ENCODE measurements around the gene BOK.
A peak's percentile ranks its signal among the peaks of the same experiment; 100 is the strongest.

BOK gene

GRCh38 chr2:241609859-241610793 lies 51.6 kb downstream of the BOK start:
- Histone ChIP-seq H3K36me3 (ENCODE audit: control insufficient read depth in 5 of 5, insufficient read depth in 5 of 5, low read length in 5 of 5) (peaks cover 0 to 20% (median 12%) of the 10 kb centered on the region in 5 donors), H3K9ac (ENCODE audit: low read length in 5 of 5) (peak overlapping the region in 4 of 5 donors; percentile 59 to 87 (median 69)), H3K27ac (ENCODE audit: low read depth, low read length) (peak overlapping the region; percentile 83), H3K4me3 (ENCODE audit: low read depth in 1 of 5, low read length in 5 of 5) (peak overlapping the region in 4 of 5 donors; percentile 59 to 74 (median 64)), H3K27me3 (ENCODE audit: control insufficient read depth in 5 of 5, insufficient read depth in 4 of 5, low read length in 5 of 5) (no peaks in the 10 kb centered on the region), H3K4me1 (ENCODE audit: control insufficient read depth in 5 of 5, insufficient read depth in 5 of 5, low read length in 5 of 5) (peaks cover 0 to 31% (median 20%) of the 10 kb centered on the region in 5 donors), H3K9me3 (ENCODE audit: control insufficient read depth in 5 of 5, low read length in 5 of 5) (no peaks in the 10 kb centered on the region)

- Histone ChIP-seq H3K4me3 (ENCODE audit: low read depth in 1 of 5, low read length in 5 of 5) (no peak overlapping the region), H3K4me1 (ENCODE audit: control insufficient read depth in 5 of 5, insufficient read depth in 5 of 5, low read length in 5 of 5) (peaks cover 0 to 31% (median 20%) of the 10 kb centered on the region in 5 donors), H3K9me3 (ENCODE audit: control insufficient read depth in 5 of 5, low read length in 5 of 5) (no peaks in the 10 kb centered on the region), H3K36me3 (ENCODE audit: control insufficient read depth in 5 of 5, insufficient read depth in 5 of 5, low read length in 5 of 5) (peaks cover 0 to 11% (median 5%) of the 10 kb centered on the region in 5 donors), H3K9ac (ENCODE audit: low read length in 5 of 5) (no peak overlapping the region), H3K27ac (ENCODE audit: low read depth, low read length) (peak overlapping the region; percentile 83), H3K27me3 (ENCODE audit: control insufficient read depth in 5 of 5, insufficient read depth in 4 of 5, low read length in 5 of 5) (no peaks in the 10 kb centered on the region)
Measured at GRCh38 chr2:241611062-241611461, 52.5 kb downstream of the BOK start.

GRCh38 chr2:241612156-241613016 lies 53.8 kb downstream of the BOK start:
- Histone ChIP-seq H3K9ac (ENCODE audit: low read length in 5 of 5) (peak overlapping the region in 1 of 5 donors; percentile 0), H3K27ac (ENCODE audit: low read depth, low read length) (no peak overlapping the region)

GRCh38 chr2:241613017-241613780 lies 54.7 kb downstream of the BOK start:
- no peaks in the 10 kb centered on the region for H3K27me3 ChIP-seq (ENCODE audit: control insufficient read depth in 5 of 5, insufficient read depth in 4 of 5, low read length in 5 of 5)
- H3K4me1 ChIP-seq (ENCODE audit: control insufficient read depth in 5 of 5, insufficient read depth in 5 of 5, low read length in 5 of 5), result peaks cover 0 to 41% (median 31%) of the 10 kb centered on the region in 5 donors
- H3K9ac ChIP-seq (ENCODE audit: low read length in 5 of 5), result peak overlapping the region in 2 of 5 donors; percentile 0 to 47
- peak overlapping the region; percentile 39 for H3K27ac ChIP-seq (ENCODE audit: low read depth, low read length)
- H3K36me3 ChIP-seq (ENCODE audit: control insufficient read depth in 5 of 5, insufficient read depth in 5 of 5, low read length in 5 of 5), result peaks cover 0 to 3% (median 0%) of the 10 kb centered on the region in 5 donors
- no peaks in the 10 kb centered on the region for H3K9me3 ChIP-seq (ENCODE audit: control insufficient read depth in 5 of 5, low read length in 5 of 5)
- no peak overlapping the region for H3K4me3 ChIP-seq (ENCODE audit: low read depth in 1 of 5, low read length in 5 of 5)

More at GRCh38 chr2:241612156-241613016, 53.8 kb downstream of the BOK start:
- peaks cover 0 to 36% (median 23%) of the 10 kb centered on the region in 5 donors for H3K4me1 ChIP-seq (ENCODE audit: control insufficient read depth in 5 of 5, insufficient read depth in 5 of 5, low read length in 5 of 5)
- H3K27me3 ChIP-seq (ENCODE audit: control insufficient read depth in 5 of 5, insufficient read depth in 4 of 5, low read length in 5 of 5), result no peaks in the 10 kb centered on the region
- H3K4me3 ChIP-seq (ENCODE audit: low read depth in 1 of 5, low read length in 5 of 5), result no peak overlapping the region
- H3K36me3 ChIP-seq (ENCODE audit: control insufficient read depth in 5 of 5, insufficient read depth in 5 of 5, low read length in 5 of 5), result peaks cover 0 to 3% (median 0%) of the 10 kb centered on the region in 5 donors
- H3K9me3 ChIP-seq (ENCODE audit: control insufficient read depth in 5 of 5, low read length in 5 of 5), result no peaks in the 10 kb centered on the region

GRCh38 chr2:241615041-241615440 lies 56.5 kb downstream of the BOK start:
- Histone ChIP-seq H3K9me3 (ENCODE audit: control insufficient read depth in 5 of 5, low read length in 5 of 5) (no peaks in the 10 kb centered on the region), H3K27me3 (ENCODE audit: control insufficient read depth in 5 of 5, insufficient read depth in 4 of 5, low read length in 5 of 5) (no peaks in the 10 kb centered on the region), H3K27ac (ENCODE audit: low read depth, low read length) (no peak overlapping the region), H3K36me3 (ENCODE audit: control insufficient read depth in 5 of 5, insufficient read depth in 5 of 5, low read length in 5 of 5) (peaks cover 0 to 9% (median 6%) of the 10 kb centered on the region in 5 donors), H3K4me3 (ENCODE audit: low read depth in 1 of 5, low read length in 5 of 5) (no peak overlapping the region), H3K4me1 (ENCODE audit: control insufficient read depth in 5 of 5, insufficient read depth in 5 of 5, low read length in 5 of 5) (peaks cover 0 to 38% (median 20%) of the 10 kb centered on the region in 5 donors), H3K9ac (ENCODE audit: low read length in 5 of 5) (no peak overlapping the region)

- H3K36me3 ChIP-seq (ENCODE audit: control insufficient read depth in 5 of 5, insufficient read depth in 5 of 5, low read length in 5 of 5), result peaks cover 0 to 9% (median 6%) of the 10 kb centered on the region in 5 donors
- no peak overlapping the region for H3K4me3 ChIP-seq (ENCODE audit: low read depth in 1 of 5, low read length in 5 of 5)
- H3K27me3 ChIP-seq (ENCODE audit: control insufficient read depth in 5 of 5, insufficient read depth in 4 of 5, low read length in 5 of 5), result no peaks in the 10 kb centered on the region
- no peak overlapping the region for H3K27ac ChIP-seq (ENCODE audit: low read depth, low read length)
- no peak overlapping the region for H3K9ac ChIP-seq (ENCODE audit: low read length in 5 of 5)
- H3K4me1 ChIP-seq (ENCODE audit: control insufficient read depth in 5 of 5, insufficient read depth in 5 of 5, low read length in 5 of 5), result peaks cover 0 to 33% (median 17%) of the 10 kb centered on the region in 5 donors
- no peaks in the 10 kb centered on the region for H3K9me3 ChIP-seq (ENCODE audit: control insufficient read depth in 5 of 5, low read length in 5 of 5)
Measured at GRCh38 chr2:241615522-241616052, 57.0 kb downstream of the BOK start.

- Histone ChIP-seq H3K36me3 (ENCODE audit: control insufficient read depth in 5 of 5, insufficient read depth in 5 of 5, low read length in 5 of 5) (peaks cover 0 to 9% (median 6%) of the 10 kb centered on the region in 5 donors), H3K27ac (ENCODE audit: low read depth, low read length) (no peak overlapping the region), H3K4me3 (ENCODE audit: low read depth in 1 of 5, low read length in 5 of 5) (no peak overlapping the region), H3K4me1 (ENCODE audit: control insufficient read depth in 5 of 5, insufficient read depth in 5 of 5, low read length in 5 of 5) (peaks cover 0 to 31% (median 15%) of the 10 kb centered on the region in 5 donors), H3K9ac (ENCODE audit: low read length in 5 of 5) (no peak overlapping the region), H3K9me3 (ENCODE audit: control insufficient read depth in 5 of 5, low read length in 5 of 5) (no peaks in the 10 kb centered on the region), H3K27me3 (ENCODE audit: control insufficient read depth in 5 of 5, insufficient read depth in 4 of 5, low read length in 5 of 5) (no peaks in the 10 kb centered on the region)
Measured at GRCh38 chr2:241616168-241617125, 57.9 kb downstream of the BOK start.

- H3K36me3 ChIP-seq (ENCODE audit: control insufficient read depth in 5 of 5, insufficient read depth in 5 of 5, low read length in 5 of 5), result peaks cover 0 to 9% (median 6%) of the 10 kb centered on the region in 5 donors
- peaks cover 0 to 26% (median 12%) of the 10 kb centered on the region in 5 donors for H3K4me1 ChIP-seq (ENCODE audit: control insufficient read depth in 5 of 5, insufficient read depth in 5 of 5, low read length in 5 of 5)
- no peaks in the 10 kb centered on the region for H3K27me3 ChIP-seq (ENCODE audit: control insufficient read depth in 5 of 5, insufficient read depth in 4 of 5, low read length in 5 of 5)
- no peaks in the 10 kb centered on the region for H3K9me3 ChIP-seq (ENCODE audit: control insufficient read depth in 5 of 5, low read length in 5 of 5)
- peak overlapping the region in 3 of 5 donors; percentile 28 to 66 (median 35) for H3K9ac ChIP-seq (ENCODE audit: low read length in 5 of 5)
- H3K27ac ChIP-seq (ENCODE audit: low read depth, low read length), result peak overlapping the region; percentile 31
- H3K4me3 ChIP-seq (ENCODE audit: low read depth in 1 of 5, low read length in 5 of 5), result peak overlapping the region in 4 of 5 donors; percentile 59 to 65 (median 60)
Measured at GRCh38 chr2:241617431-241618154, 59.0 kb downstream of the BOK start.

All from subcutaneous abdominal adipose tissue (tissue), 5 donors.